Prostate gland (tissue), 2 donors: ENCODE measurements around the gene FRMPD4.

Experiments used
- CTCF ChIP-seq, 4 experiments: fragments of 200-600 bp in 2 of 4; fragments of 450-650 bp in 2 of 4; sonication (generic) in 2 of 4; IDR thresholded peaks; 1 replicate in 3 of 4; 2 replicates in 1 of 4; pipeline ENCODE4 v1.5.1; 2016 to 2019; ENCODE audit warnings: antibody characterized with exemption in 4 of 4, mild to moderate bottlenecking in 2 of 4, moderate library complexity in 2 of 4
- POLR2A ChIP-seq: fragments of 450-650 bp; IDR thresholded peaks from one replicate; pipeline ENCODE4 v1.6.1; 2016; ENCODE audit warnings: antibody characterized with exemption, mild to moderate bottlenecking
- POLR2AphosphoS5 ChIP-seq: sonication (generic); formaldehyde crosslinking; IDR thresholded peaks from one replicate; pipeline ENCODE4 v1.6.1; 2017; ENCODE audit warnings: antibody characterized with exemption

- TF ChIP-seq CTCF (IDR thresholded peaks at IDR 0.05) = no peak
- no peak for TF ChIP-seq POLR2A
- no peak for TF ChIP-seq POLR2AphosphoS5
Observed at GRCh38 chrX:12446342-12447075, 308.2 kb downstream of the FRMPD4 start.
